SK-N-SH treated with all-trans-retinoic acid at 6 μM for 48 hours (cell line): ENCODE measurements around the gene COA5.

Experiments used
- ARNTL ChIP-seq: fragments of 450-650 bp; formaldehyde crosslinking; IDR thresholded peaks from 2 replicates; pipeline ENCODE4 v1.5.0; 2020; ENCODE audit warnings: low read depth, mild to moderate bottlenecking, moderate library complexity, borderline replicate concordance
- CSDC2 ChIP-seq: fragments of 250-450 bp; sonication (Bioruptor Pico); IDR thresholded peaks from 2 replicates; pipeline ENCODE4 v1.5.0; 2020; ENCODE audit warnings: mild to moderate bottlenecking, moderate library complexity
- GLIS3 ChIP-seq: fragments of 250-450 bp; sonication (Bioruptor Pico); IDR thresholded peaks from 2 replicates; pipeline ENCODE4 v1.5.0; 2020; ENCODE audit warnings: mild to moderate bottlenecking, moderate library complexity
- OSR1 ChIP-seq: fragments of 250-450 bp; sonication (Bioruptor Pico); IDR thresholded peaks from 2 replicates; pipeline ENCODE4 v1.8.0; 2022; ENCODE audit warnings: moderate library complexity, mild to moderate bottlenecking, inconsistent platforms
- PATZ1 ChIP-seq: fragments of 250-450 bp; sonication (Bioruptor Pico); IDR thresholded peaks from 2 replicates; pipeline ENCODE4 v1.8.0; 2020; ENCODE audit warnings: mild to moderate bottlenecking, moderate library complexity, borderline replicate concordance
- RARB ChIP-seq: fragments of 250-450 bp; sonication (Bioruptor Pico); IDR thresholded peaks from 2 replicates; pipeline ENCODE4 v1.8.0; 2021; ENCODE audit warnings: mild to moderate bottlenecking, moderate library complexity
- TOX ChIP-seq: fragments of 250-450 bp; sonication (Bioruptor Pico); IDR thresholded peaks from 2 replicates; pipeline ENCODE4 v1.8.0; 2021; ENCODE audit warnings: mild to moderate bottlenecking, moderate library complexity, borderline replicate concordance
- ZC3H10 ChIP-seq: fragments of 250-450 bp; sonication (Bioruptor Pico); IDR thresholded peaks from 2 replicates; pipeline ENCODE4 v1.5.1; 2021; ENCODE audit warnings: mild to moderate bottlenecking, moderate library complexity
- ZFP3 ChIP-seq: fragments of 250-450 bp; sonication (Bioruptor Pico); IDR thresholded peaks from 2 replicates; pipeline ENCODE4 v1.5.0; 2020; ENCODE audit warnings: mild to moderate bottlenecking, moderate library complexity
- ZFP30 ChIP-seq: fragments of 450-650 bp; formaldehyde crosslinking; IDR thresholded peaks from 2 replicates; pipeline ENCODE4 v1.5.0; 2022; ENCODE audit warnings: mild to moderate bottlenecking, moderate library complexity
- ZNF565 ChIP-seq: fragments of 450-650 bp; formaldehyde crosslinking; conservative IDR thresholded peaks from 2 replicates; pipeline ENCODE4 v1.5.0; 2020; ENCODE audit warnings: low read depth, mild to moderate bottlenecking, moderate library complexity
- ZNF70 ChIP-seq: fragments of 450-650 bp; formaldehyde crosslinking; IDR thresholded peaks from 2 replicates; pipeline ENCODE4 v1.5.0; 2020; ENCODE audit warnings: mild to moderate bottlenecking, moderate library complexity
- TF ChIP-seq, protein P1 (sequence below): fragments of 250-450 bp; sonication (Bioruptor Pico); IDR thresholded peaks from 2 replicates; pipeline ENCODE4 v1.5.1; 2020; ENCODE audit warnings: low read depth, mild to moderate bottlenecking, moderate library complexity

GRCh38 chr2:98617149-98617548 is 8.8 kb upstream of the COA5 start:
- TF ChIP-seq CSDC2 (CRISPR knock-in tag) (no peak), ZNF565 (CRISPR knock-in tag) (no peak), ZNF70 (CRISPR knock-in tag) (no peak), ZFP30 (CRISPR knock-in tag) (no peak), ZC3H10 (CRISPR knock-in tag) (no peak), OSR1 (CRISPR knock-in tag) (no peak), ZFP3 (CRISPR knock-in tag) (no peak), ARNTL (CRISPR knock-in tag) (no peak), PATZ1 (CRISPR knock-in tag) (no peak), TOX (CRISPR knock-in tag) (no peak), RARB (CRISPR knock-in tag) (no peak), GLIS3 (CRISPR knock-in tag) (no peak)
- TF ChIP-seq, protein P1, sequence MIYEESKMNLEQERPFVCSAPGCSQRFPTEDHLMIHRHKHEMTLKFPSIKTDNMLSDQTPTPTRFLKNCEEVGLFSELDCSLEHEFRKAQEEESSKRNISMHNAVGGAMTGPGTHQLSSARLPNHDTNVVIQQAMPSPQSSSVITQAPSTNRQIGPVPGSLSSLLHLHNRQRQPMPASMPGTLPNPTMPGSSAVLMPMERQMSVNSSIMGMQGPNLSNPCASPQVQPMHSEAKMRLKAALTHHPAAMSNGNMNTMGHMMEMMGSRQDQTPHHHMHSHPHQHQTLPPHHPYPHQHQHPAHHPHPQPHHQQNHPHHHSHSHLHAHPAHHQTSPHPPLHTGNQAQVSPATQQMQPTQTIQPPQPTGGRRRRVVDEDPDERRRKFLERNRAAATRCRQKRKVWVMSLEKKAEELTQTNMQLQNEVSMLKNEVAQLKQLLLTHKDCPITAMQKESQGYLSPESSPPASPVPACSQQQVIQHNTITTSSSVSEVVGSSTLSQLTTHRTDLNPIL (CRISPR knock-in tag) = no peak
